IMR-90 (cell line): ENCODE data around the gene SMOC1. TPM values are rescaled to one million over a fixed set of nuclear protein-coding genes. Genes with fewer than 3 reads are reported as not detected.

Experiments used
- ATAC-seq: fragments of 200-7000 bp; cut with Tn5 transposase; 2 replicates; pipeline ENCODE4 v1.9.1; 2020; ENCODE audit warnings: low read depth, mild to moderate bottlenecking, moderate library complexity
- BruUV-seq: library from RNA; stranded (reverse); fragments of 400-500 nt; replicated peaks from 2 replicates; lab custom pipeline; 2021; lab: Mats Ljungman, UMichigan
- CTCF ChIA-PET: fragments of 300-600 bp; formaldehyde crosslinking; extraction: SDS; loops from one replicate; lab custom pipeline; 2021; ENCODE audit warnings: antibody characterized with exemption; lab: Yijun Ruan, JAX
- POLR2A ChIA-PET: fragments of 300-600 bp; sonication (Branson Sonifier 250); formaldehyde crosslinking; loops from one replicate; lab custom pipeline; 2022; ENCODE audit warnings: antibody characterized with exemption; ENCODE audit not compliant: unreplicated experiment; lab: Charles Lee
- DNase-seq: peaks from one replicate; pipeline ENCODE4 v3.0.0; 2013
- H2AFZ ChIP-seq: replicated peaks from 2 replicates; pipeline ENCODE3; 2013; ENCODE audit warnings: low read length, mild to moderate bottlenecking; ENCODE audit not compliant: poor library complexity
- H2AK5ac ChIP-seq: 2 replicates; pipeline ENCODE4 v1.6.1; 2013; ENCODE audit warnings: low read depth, low read length, inconsistent platforms
- H2AK9ac ChIP-seq: replicated peaks from 2 replicates; pipeline ENCODE3; 2013; ENCODE audit warnings: mild to moderate bottlenecking, low read depth, low read length, moderate library complexity; ENCODE audit not compliant: poor library complexity
- H2BK120ac ChIP-seq: 2 replicates; pipeline ENCODE4 v1.6.1; 2013; ENCODE audit warnings: low read depth, low read length, inconsistent platforms
- H2BK15ac ChIP-seq: 3 replicates; pipeline ENCODE4 v1.6.1; 2013; ENCODE audit warnings: low read depth, low read length, inconsistent platforms
- H2BK20ac ChIP-seq: 2 replicates; pipeline ENCODE4 v1.6.1; 2013; ENCODE audit warnings: low read depth, mild to moderate bottlenecking, inconsistent platforms, low read length, moderate library complexity
- H2BK5ac ChIP-seq: 2 replicates; pipeline ENCODE4 v1.6.1; 2013; ENCODE audit warnings: mild to moderate bottlenecking, low read depth, low read length, inconsistent platforms; ENCODE audit not compliant: poor library complexity, severe bottlenecking
- H3K14ac ChIP-seq: replicated peaks from 2 replicates; pipeline ENCODE4 v1.6.1; 2013; ENCODE audit warnings: low read depth, low read length, inconsistent platforms
- H3K18ac ChIP-seq: 2 replicates; pipeline ENCODE4 v1.6.1; 2013; ENCODE audit warnings: low read depth, low read length, control low read depth
- H3K23ac ChIP-seq: 2 replicates; pipeline ENCODE4 v1.6.1; 2013; ENCODE audit warnings: low read depth, low read length, inconsistent platforms
- H3K27ac ChIP-seq: 2 replicates; pipeline ENCODE4 v1.5.1; 2013; ENCODE audit warnings: mild to moderate bottlenecking, control low read depth, low read length; ENCODE audit not compliant: insufficient read depth
- H3K27me3 ChIP-seq: 2 replicates; pipeline ENCODE4 v1.6.1; 2013; ENCODE audit warnings: low read length; ENCODE audit not compliant: control insufficient read depth, insufficient read depth
- H3K36me3 ChIP-seq: 2 replicates; pipeline ENCODE4 v1.6.1; 2013; ENCODE audit warnings: low read length, mixed read lengths; ENCODE audit not compliant: control insufficient read depth, insufficient read depth
- H3K4ac ChIP-seq: 2 replicates; pipeline ENCODE4 v1.6.1; 2013; ENCODE audit warnings: low read depth, low read length, inconsistent platforms
- H3K4me1 ChIP-seq: 2 replicates; pipeline ENCODE4 v1.6.1; 2013; ENCODE audit warnings: low read length, mixed read lengths; ENCODE audit not compliant: control insufficient read depth, insufficient read depth
- H3K4me2 ChIP-seq: 2 replicates; pipeline ENCODE4 v1.6.1; 2013; ENCODE audit warnings: low read depth, mild to moderate bottlenecking, control low read depth, low read length, moderate library complexity
- H3K4me3 ChIP-seq: 2 replicates; pipeline ENCODE4 v1.5.1; 2013; ENCODE audit warnings: low read depth, mild to moderate bottlenecking, control low read depth, low read length, moderate library complexity; ENCODE audit not compliant: insufficient read depth
- H3K56ac ChIP-seq: 2 replicates; pipeline ENCODE4 v1.6.1; 2013; ENCODE audit warnings: low read length, inconsistent platforms; ENCODE audit not compliant: insufficient read depth; ENCODE audit errors: extremely low read depth
- H3K79me1 ChIP-seq, 2 experiments: 2 replicates each; pipeline ENCODE4 v1.6.1; 2013; ENCODE audit warnings: low read length in 2 of 2, inconsistent platforms in 1 of 2, low read depth in 1 of 2
- H3K9ac ChIP-seq: 2 replicates; pipeline ENCODE4 v1.6.1; 2013; ENCODE audit warnings: low read depth, low read length, control low read depth
- H3K9me1 ChIP-seq: 2 replicates; pipeline ENCODE4 v1.6.1; 2013; ENCODE audit warnings: low read length, inconsistent platforms; ENCODE audit not compliant: insufficient read depth
- H3K9me3 ChIP-seq: 2 replicates; pipeline ENCODE4 v1.6.1; 2013; ENCODE audit warnings: low read length; ENCODE audit not compliant: control insufficient read depth, insufficient read depth
- H4K20me1 ChIP-seq: 2 replicates; pipeline ENCODE4 v1.6.1; 2013; ENCODE audit warnings: low read length, inconsistent platforms; ENCODE audit not compliant: insufficient read depth
- H4K5ac ChIP-seq: 2 replicates; pipeline ENCODE4 v1.6.1; 2013; ENCODE audit warnings: mild to moderate bottlenecking, low read depth, low read length, control low read depth
- H4K8ac ChIP-seq, 2 experiments: 2 replicates each; pipeline ENCODE4 v1.6.1; 2013; ENCODE audit warnings: low read depth in 2 of 2, low read length in 2 of 2, control low read depth in 1 of 2, inconsistent platforms in 1 of 2
- H4K91ac ChIP-seq: 2 replicates; pipeline ENCODE4 v1.6.1; 2013; ENCODE audit warnings: low read depth, low read length, inconsistent platforms; ENCODE audit not compliant: insufficient read depth
- CEBPB ChIP-seq: IDR thresholded peaks from 2 replicates; pipeline ENCODE4 v1.6.1; 2012; ENCODE audit warnings: low read depth, low read length, improper control_type of control experiment
- MAZ ChIP-seq: IDR thresholded peaks from 2 replicates; pipeline ENCODE4 v1.6.1; 2012; ENCODE audit warnings: low read depth, mild to moderate bottlenecking, low read length, improper control_type of control experiment, moderate library complexity, borderline replicate concordance
- SMC3 ChIP-seq: fragments of 150-350 bp; IDR thresholded peaks from 2 replicates; pipeline ENCODE4 v1.6.1; 2016; ENCODE audit warnings: low read depth, mild to moderate bottlenecking, antibody characterized with exemption, low read length, moderate library complexity
- WGBS, 2 experiments: methylation state at CpG; one replicate each; pipeline versions ENCODE4 v1.1.5 to v1.1.7; 2013; ENCODE audit warnings: missing lambda C conversion rate in 2 of 2; ENCODE audit not compliant: insufficient read length in 1 of 2; ENCODE audit errors: extremely low coverage in 2 of 2; 5-methylcytosine and 5-hydroxymethylcytosine counted together
- dilution Hi-C: fragments of 300-500 bp; cut with HindIII; formaldehyde crosslinking; loops from one replicate; pipeline ENCODE4 v1.14.3; 2018; ENCODE audit warnings: low sequenced_read_pairs; ENCODE audit not compliant: unreplicated experiment
- in situ Hi-C: fragments of 300-500 bp; cut with MboI; formaldehyde crosslinking; loops from 3 replicates; pipeline ENCODE4 v1.14.3; 2019; ENCODE audit warnings: low sequenced_read_pairs, inconsistent platforms, mixed read lengths
- intact Hi-C: fragments of 100-400 bp; cut with micrococcal nuclease; formaldehyde crosslinking; loops from 2 replicates; pipeline ENCODE4 v1.10.0; 2022
- polyA plus RNA-seq, 3 experiments: library from polyadenylated mRNA; depleted of rRNA; stranded (reverse); fragments of >200 nt; gene quantifications; 2 replicates each; pipeline ENCODE4 v1.2.3, GENCODE V29; 2012; ENCODE audit warnings: low replicate concordance in 1 of 3
- total RNA-seq: library from RNA; depleted of rRNA; stranded (reverse); fragments of >200 nt; gene quantifications from 2 replicates; pipeline ENCODE4 v1.2.3, GENCODE V29; 2012

The SMOC1 gene
- total and polyA plus RNA-seq, 2 of the 4 experiments (the other 2 are of a cell fraction), result 0.90 to 4.1 TPM

DNA sequence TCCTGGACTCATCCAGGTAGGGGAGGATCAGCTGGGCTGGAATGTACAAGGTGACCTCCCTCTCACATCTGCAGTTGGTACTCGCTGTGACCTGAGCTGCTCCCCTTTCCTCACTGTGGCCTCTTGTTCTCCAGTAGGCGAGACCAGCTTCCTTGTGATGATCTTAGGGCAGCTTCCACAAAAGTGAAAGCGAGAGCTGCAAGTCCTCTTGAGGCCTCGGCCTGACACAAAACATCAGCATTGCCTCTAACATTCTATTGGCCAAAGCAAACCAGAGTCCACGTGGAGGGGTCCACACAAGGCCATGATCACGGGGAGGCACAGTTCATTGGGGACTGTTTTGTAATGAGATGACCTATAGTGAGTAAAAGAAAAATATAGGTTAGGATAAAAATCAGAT lies 127.5 kb downstream of the SMOC1 start:
- Histone ChIP-seq H3K4me1 (peaks cover 11% of the 10 kb centered on the region), H3K14ac (no peak overlapping the region), H3K9me3 (no peaks in the 10 kb centered on the region), H2BK120ac (no peak overlapping the region), H3K18ac (no peak overlapping the region), H2BK20ac (no peak overlapping the region), H3K27ac (no peak overlapping the region), H3K4me2 (peak overlapping the region; percentile 17; the same call in 1 of the 2 replicates), H4K8ac (no peak overlapping the region; a peak in 1 of 4 replicates), H4K20me1 (no peaks in the 10 kb centered on the region), H3K79me1 (no peaks in the 10 kb centered on the region), H2AK5ac (peak overlapping the region; percentile 58; the same call in 1 of the 2 replicates), H3K36me3 (peaks cover 6% of the 10 kb centered on the region), H3K4me3 (no peak overlapping the region), H4K5ac (no peak overlapping the region), H3K4ac (no peak overlapping the region), H3K23ac (no peak overlapping the region; the same call in 1 of the 2 replicates), H2AK9ac (no peak overlapping the region), H3K56ac (no peak overlapping the region), H2AFZ (peak overlapping the region; percentile 15), H2BK15ac (0 out of 3 replicates have a peak overlapping the region, but pooled peaks have one; percentile 36), H2BK5ac (no peak overlapping the region), H3K9me1 (no peaks in the 10 kb centered on the region; the same call in 1 of the 2 replicates), H4K91ac (no peak overlapping the region; the same call in 1 of the 2 replicates), H3K27me3 (no peaks in the 10 kb centered on the region), H3K9ac (no peak overlapping the region)
- ATAC-seq, result no peak
- no TSS peak for BruUV-seq
- TF ChIP-seq CEBPB, result no peak
- TF ChIP-seq SMC3, result no peak
- TF ChIP-seq MAZ, result no peak
- ChIA-PET POLR2A (interaction anchor here (0.6 kb wide), 1 partner anchor 15 kb away, joined by 3 read pairs; no protein-coding TSS in a partner anchor), CTCF (interaction anchor here (1.2 kb wide), 1 partner anchor 128 kb away, joined by 3 read pairs; no protein-coding TSS in a partner anchor)
- dilution Hi-C loops, result no loop called here
- intact Hi-C loops, result no loop called here
- in situ Hi-C loops, result loop anchor here (25.0 kb wide), 1 partner anchor 419 kb away; no protein-coding TSS in a partner anchor
- no peak for DNase-seq
- WGBS, 2 experiments, result 83% methylated on average over 2 of the region's 6 CpGs; no CpG with 5 or more reads in 1 of the 2 experiments
